HG03378 (cell line): ENCODE data around the gene POU2F2.
"Not testable (repeated sequence)": the region's sequence is repeated elsewhere in the genome, so short reads cannot be mapped to it uniquely, and the experiment has no call there.

Experiments
- ATAC-seq: cut with Tn5 transposase; IDR thresholded peaks from one replicate; pipeline ENCODE4 v1.9.1; 2021; ENCODE audit warnings: mild to moderate bottlenecking, moderate library complexity; ENCODE audit not compliant: unreplicated experiment

Gene POU2F2

GRCh38 chr19:42065051-42065450 is 67.2 kb downstream of the POU2F2 start:
- no peak for ATAC-seq

DNA sequence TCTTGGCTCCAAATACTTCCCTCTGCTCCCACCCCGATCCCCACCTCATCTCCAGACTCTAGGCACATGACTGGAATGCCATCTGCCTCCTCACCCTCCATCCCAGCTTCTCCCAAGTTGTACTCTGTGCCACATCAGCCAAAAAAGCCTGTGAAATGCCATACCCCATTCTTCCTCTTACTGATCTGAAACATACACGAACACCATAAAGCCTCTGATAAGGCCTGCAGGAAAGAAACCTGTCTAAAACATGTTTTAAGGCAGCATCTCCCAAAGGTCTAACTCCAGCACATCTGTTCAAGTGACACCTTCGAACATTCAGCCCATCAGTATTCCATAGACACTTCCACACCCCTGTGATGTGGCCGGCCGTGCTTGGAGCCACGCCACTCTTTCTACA is 67.8 kb downstream of the POU2F2 start:
- ATAC-seq: no peak

DNA sequence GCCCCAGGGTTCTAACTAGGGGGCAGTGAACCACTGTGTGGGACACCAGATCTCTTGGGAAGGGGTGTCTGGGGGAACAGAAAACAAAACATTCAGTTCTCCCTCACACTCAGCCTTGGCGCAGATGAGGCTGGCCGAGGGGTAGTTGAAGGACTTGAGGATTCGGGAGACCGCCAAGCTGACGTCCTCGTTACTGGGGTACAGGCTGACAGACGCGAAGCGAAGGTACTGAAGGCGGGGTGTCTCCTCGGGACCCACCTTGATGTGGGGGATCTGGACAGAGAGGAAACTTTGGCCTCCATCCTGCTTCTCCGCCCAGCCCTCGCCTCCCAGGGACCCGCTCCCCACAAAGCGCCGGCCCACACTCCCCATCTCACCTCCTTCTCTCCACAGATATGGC is 69.9 kb downstream of the POU2F2 start:
- no peak for ATAC-seq

- no peak for ATAC-seq
Observed at GRCh38 chr19:42060117-42060516, 72.1 kb downstream of the POU2F2 start.

DNA sequence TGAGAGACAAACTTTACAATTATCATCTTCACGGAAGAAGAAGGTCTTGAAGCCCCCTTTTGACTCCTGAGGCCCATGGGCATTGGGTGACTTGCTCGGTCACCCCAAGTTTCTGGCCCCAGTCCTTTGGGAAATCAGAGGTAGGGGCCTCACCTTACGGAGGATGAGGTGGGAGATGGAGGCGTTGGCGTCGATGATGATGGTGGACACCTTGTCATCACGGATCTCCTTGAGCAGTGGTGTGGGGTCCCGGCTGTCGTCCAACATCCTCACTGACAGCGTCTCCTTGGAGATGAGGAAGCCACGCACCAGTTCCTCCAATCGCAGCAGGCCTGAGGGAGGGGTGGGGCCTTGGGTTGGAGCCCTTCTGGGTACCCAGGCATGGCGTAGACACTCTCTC is 73.0 kb downstream of the POU2F2 start:
- no peak for ATAC-seq

- ATAC-seq: no peak
Observed at GRCh38 chr19:42057846-42058245, 74.4 kb downstream of the POU2F2 start.

DNA sequence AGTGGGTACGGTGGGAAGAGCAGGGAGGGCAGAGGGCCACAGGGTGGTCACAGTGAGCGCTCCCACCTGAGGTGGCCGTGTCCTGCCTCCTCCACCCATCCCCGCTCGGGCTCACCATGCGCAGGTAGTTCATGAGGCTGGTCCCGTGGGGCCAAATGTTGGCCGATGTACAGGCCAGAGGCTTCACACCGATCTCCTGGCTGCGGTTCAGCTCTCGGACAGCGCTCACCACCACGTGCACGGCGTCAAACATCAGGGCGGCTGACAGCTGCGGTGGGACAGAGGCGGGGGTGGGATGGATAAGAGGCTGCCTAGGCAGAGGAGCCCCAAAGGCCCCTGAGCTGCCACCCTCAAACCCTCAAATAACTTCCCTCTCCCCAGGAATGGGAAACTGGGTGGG is 78.0 kb downstream of the POU2F2 start:
- ATAC-seq: no peak

GRCh38 chr19:42053037-42053935 is 79.0 kb downstream of the POU2F2 start:
- ATAC-seq: no peak

DNA sequence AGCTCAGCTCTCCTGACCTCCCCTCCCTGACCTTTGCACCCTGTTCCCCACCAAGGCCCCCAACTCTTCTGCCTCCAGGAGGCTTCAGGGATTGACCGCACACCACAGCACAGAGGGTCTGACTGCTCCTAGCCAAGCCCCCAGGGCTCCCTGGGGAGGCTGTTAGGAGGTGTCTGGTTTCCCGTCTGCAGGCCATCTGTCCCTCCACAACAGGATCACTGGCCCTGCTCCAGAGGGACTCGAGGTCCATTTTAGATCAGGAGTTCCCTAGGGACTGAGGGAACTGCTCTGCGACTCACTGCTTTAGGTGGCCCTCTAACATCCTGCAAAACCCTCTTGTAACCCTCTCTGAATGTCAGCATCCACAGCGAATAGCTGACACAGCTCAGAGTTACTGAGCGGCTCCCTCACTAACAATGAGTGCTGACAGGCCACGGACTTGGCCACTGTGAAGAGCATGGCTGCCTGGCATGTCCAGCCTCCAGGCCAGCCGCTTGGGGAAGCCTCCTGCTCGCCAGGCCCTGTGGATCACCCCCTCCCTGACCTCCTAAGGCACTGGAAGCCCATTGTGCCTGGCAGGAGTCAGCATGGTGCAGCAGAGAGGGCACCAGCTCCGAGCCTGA is 79.9 kb downstream of the POU2F2 start:
- no peak for ATAC-seq

DNA sequence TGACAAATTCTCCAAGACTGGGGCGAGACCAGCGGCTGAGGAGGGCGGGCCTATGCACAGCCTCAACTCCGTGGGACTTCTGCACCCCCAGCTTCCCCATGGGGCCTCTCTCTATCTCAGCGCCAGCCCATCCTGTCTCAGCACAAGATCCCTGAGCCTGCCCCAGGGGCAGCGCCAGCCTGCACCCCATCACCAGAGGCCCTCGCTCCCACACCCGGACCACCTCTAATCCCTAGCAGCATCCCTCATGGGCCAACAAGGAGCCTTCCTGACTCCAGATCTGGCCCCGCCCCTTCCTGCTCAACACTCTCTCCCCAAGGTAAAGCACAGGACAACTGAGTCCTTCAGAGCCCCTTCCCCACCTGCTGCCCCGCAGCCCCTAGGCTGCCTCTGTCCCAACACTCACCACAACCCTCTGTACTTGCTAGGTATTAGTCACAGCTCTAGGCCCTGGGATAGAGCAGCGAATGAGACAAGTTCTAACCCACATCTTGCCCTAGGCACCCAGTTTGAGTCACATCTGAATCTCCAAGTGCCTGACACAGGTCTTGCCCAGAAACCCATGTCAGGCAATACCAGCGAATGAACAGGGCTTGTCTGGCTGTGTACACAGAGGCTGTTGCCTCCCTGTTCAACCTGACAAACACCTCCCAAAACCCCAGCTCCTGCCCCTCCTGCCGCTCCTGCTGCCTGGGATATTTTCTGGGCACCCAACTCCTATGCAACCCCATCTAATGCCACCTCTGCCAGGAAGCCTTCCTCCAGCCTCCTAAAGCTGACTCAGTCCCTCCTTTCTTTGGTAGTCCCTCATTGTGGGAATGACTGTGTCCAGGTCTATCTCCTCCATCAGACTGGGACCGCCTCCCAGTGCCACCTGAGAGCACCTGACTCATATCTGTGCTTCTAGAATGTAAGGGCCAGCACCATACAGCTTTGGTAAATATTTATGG is 80.8 kb downstream of the POU2F2 start:
- no peak for ATAC-seq

DNA sequence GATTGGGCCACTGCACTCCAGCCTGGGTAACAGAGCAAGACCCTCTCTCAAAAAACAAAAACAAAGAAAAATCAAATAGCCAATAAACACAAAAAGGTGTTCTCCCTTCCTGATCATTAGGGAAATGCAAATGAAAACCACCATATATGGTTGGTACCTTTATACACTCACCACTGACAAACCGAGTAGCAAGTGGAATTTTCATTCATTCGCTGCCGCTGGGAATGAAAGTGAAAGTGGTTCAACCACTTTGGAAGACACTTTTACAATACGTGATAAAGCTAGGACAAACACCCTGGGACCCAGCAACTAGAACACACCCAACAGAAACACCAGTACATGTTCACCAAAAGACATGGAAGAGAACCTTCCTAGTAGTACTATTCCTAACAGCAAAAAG is 83.3 kb downstream of the POU2F2 start:
- no peak for ATAC-seq

DNA sequence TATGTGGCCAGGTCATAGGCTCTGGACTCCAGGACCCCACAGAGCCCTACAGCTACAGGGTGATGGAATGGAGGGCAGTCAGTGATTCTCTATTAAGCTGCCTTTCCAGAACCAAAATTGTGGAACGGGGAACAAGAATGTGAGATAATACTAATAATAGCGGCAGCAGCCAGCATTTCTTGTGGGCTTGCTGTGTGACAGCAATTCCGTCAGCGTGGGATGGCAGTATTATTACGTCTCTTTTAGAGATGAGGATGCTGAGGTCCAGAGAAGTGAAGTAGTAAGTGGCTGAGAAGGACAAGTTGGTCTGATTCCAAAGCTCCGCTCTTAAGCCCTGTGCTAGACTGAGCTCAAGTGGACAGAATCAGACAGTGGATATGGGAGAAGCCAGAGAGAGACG is 86.7 kb downstream of the POU2F2 start:
- ATAC-seq: no peak

GRCh38 chr19:42042455-42043170 is 89.6 kb downstream of the POU2F2 start:
- no peak for ATAC-seq

GRCh38 chr19:42040491-42040890 is 91.8 kb downstream of the POU2F2 start:
- not testable (repeated sequence) for ATAC-seq

- ATAC-seq: no peak
Observed at GRCh38 chr19:42040031-42040430, 92.2 kb downstream of the POU2F2 start.

DNA sequence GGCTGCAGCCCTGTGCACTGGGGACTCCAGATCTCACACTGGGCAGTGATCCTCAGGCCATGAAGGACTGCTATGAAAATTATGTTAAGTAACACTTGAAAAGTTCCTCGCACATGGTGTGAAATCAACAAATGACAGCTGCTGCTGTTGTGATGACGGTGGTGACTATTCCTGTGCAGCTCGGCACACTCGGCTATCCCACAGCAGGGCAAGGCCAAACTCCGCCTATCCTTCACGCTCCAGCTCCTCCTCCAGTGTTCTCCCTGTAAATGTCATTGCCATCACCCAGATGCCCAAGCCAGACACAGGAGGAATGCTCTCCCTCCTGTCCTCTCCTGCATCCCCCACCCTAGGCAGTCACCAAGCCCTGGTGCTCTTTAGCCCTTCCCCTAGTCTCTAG is 93.6 kb downstream of the POU2F2 start:
- no peak for ATAC-seq

- no peak for ATAC-seq
Observed at GRCh38 chr19:42037649-42038048, 94.6 kb downstream of the POU2F2 start.
